Skeletal muscle satellite cell (primary cell): ENCODE measurements around the gene RUVBL1.

ENCODE experiments used
- H3K27me3 ChIP-seq: 2 replicates; pipeline ENCODE4 v1.7.0; 2013; ENCODE audit warnings: low read length; ENCODE audit not compliant: control insufficient read depth, insufficient read depth
- H3K36me3 ChIP-seq: 2 replicates; pipeline ENCODE4 v1.7.0; 2013; ENCODE audit warnings: mild to moderate bottlenecking, control low read depth, low read length; ENCODE audit not compliant: insufficient read depth
- H3K4me1 ChIP-seq: 2 replicates; pipeline ENCODE4 v1.7.0; 2013; ENCODE audit warnings: low read length; ENCODE audit not compliant: control insufficient read depth, insufficient read depth
- H3K4me2 ChIP-seq: 2 replicates; pipeline ENCODE4 v1.7.0; 2013; ENCODE audit warnings: mild to moderate bottlenecking, low read length
- H3K4me3 ChIP-seq: 2 replicates; pipeline ENCODE4 v1.7.0; 2013; ENCODE audit warnings: low read length
- H3K9ac ChIP-seq: 2 replicates; pipeline ENCODE4 v1.7.0; 2013; ENCODE audit warnings: mild to moderate bottlenecking, low read depth, low read length, moderate library complexity
- H3K9me3 ChIP-seq: replicated peaks from 2 replicates; pipeline ENCODE4 v1.7.0; 2013; ENCODE audit warnings: mild to moderate bottlenecking, control low read depth, low read length

The RUVBL1 gene

GRCh38 chr3:128153156-128154041, 29.8 kb upstream of the RUVBL1 start, which contains the start of gene EEFSEC:
Gene EEFSEC, plus strand, starts transcription at chr3:128153481. Its CDS starts 27 bp downstream, at chr3:128153508.
- H3K9me3 ChIP-seq: no peaks in the 10 kb centered on the region
- H3K9ac ChIP-seq: peak within 1 kb of the TSS; percentile 87
- H3K36me3 ChIP-seq: peaks cover 3% of the 10 kb centered on the region
- peaks cover 6% of the 10 kb centered on the region for H3K27me3 ChIP-seq
- peak within 1 kb of the TSS; percentile 84 for H3K4me2 ChIP-seq
- no peaks in the 10 kb centered on the region for H3K4me1 ChIP-seq
- H3K4me3 ChIP-seq: peak within 1 kb of the TSS; percentile 89

- H3K9me3 ChIP-seq: no peaks in the 10 kb centered on the region
- H3K9ac ChIP-seq: peak overlapping the region; percentile 87
- H3K4me2 ChIP-seq: peak overlapping the region; percentile 84
- H3K27me3 ChIP-seq: peaks cover 6% of the 10 kb centered on the region
- H3K4me3 ChIP-seq: peak overlapping the region; percentile 89
- peaks cover 3% of the 10 kb centered on the region for H3K36me3 ChIP-seq
- no peaks in the 10 kb centered on the region for H3K4me1 ChIP-seq
Measured at GRCh38 chr3:128152419-128153155, 29.0 kb upstream of the RUVBL1 start.

- Histone ChIP-seq H3K4me3 (no peak overlapping the region), H3K4me1 (no peaks in the 10 kb centered on the region), H3K9ac (no peak overlapping the region), H3K4me2 (no peak overlapping the region), H3K36me3 (peaks cover 3% of the 10 kb centered on the region), H3K27me3 (peaks cover 6% of the 10 kb centered on the region), H3K9me3 (no peaks in the 10 kb centered on the region)
Measured at GRCh38 chr3:128151758-128152274, 28.2 kb upstream of the RUVBL1 start.

GRCh38 chr3:128149650-128150049, 26.0 kb upstream of the RUVBL1 start:
- Histone ChIP-seq H3K4me3 (no peak overlapping the region), H3K4me2 (no peak overlapping the region), H3K4me1 (no peaks in the 10 kb centered on the region), H3K27me3 (peaks cover 6% of the 10 kb centered on the region), H3K36me3 (no peaks in the 10 kb centered on the region), H3K9ac (no peak overlapping the region), H3K9me3 (no peaks in the 10 kb centered on the region)

GRCh38 chr3:128146201-128146600, 22.6 kb upstream of the RUVBL1 start:
- Histone ChIP-seq H3K4me3 (no peak overlapping the region), H3K36me3 (no peaks in the 10 kb centered on the region), H3K4me1 (no peaks in the 10 kb centered on the region), H3K9me3 (no peaks in the 10 kb centered on the region), H3K9ac (no peak overlapping the region), H3K27me3 (peaks cover 6% of the 10 kb centered on the region), H3K4me2 (no peak overlapping the region)

- Histone ChIP-seq H3K9me3 (no peaks in the 10 kb centered on the region), H3K4me1 (no peaks in the 10 kb centered on the region), H3K36me3 (no peaks in the 10 kb centered on the region), H3K4me3 (no peak overlapping the region), H3K9ac (no peak overlapping the region), H3K27me3 (peaks cover 6% of the 10 kb centered on the region), H3K4me2 (no peak overlapping the region)
Measured at GRCh38 chr3:128145279-128145678, 21.7 kb upstream of the RUVBL1 start.

GRCh38 chr3:128144512-128145187, 21.0 kb upstream of the RUVBL1 start:
- Histone ChIP-seq H3K4me3 (no peak overlapping the region), H3K4me2 (no peak overlapping the region), H3K4me1 (no peaks in the 10 kb centered on the region), H3K9ac (no peak overlapping the region), H3K36me3 (no peaks in the 10 kb centered on the region), H3K27me3 (peaks cover 4% of the 10 kb centered on the region), H3K9me3 (no peaks in the 10 kb centered on the region)

GRCh38 chr3:128143496-128143895, 19.9 kb upstream of the RUVBL1 start:
- Histone ChIP-seq H3K4me3 (no peak overlapping the region), H3K27me3 (peaks cover 11% of the 10 kb centered on the region), H3K9ac (no peak overlapping the region), H3K4me2 (no peak overlapping the region), H3K9me3 (no peaks in the 10 kb centered on the region), H3K4me1 (no peaks in the 10 kb centered on the region), H3K36me3 (no peaks in the 10 kb centered on the region)

GRCh38 chr3:128133273-128133883, 9.8 kb upstream of the RUVBL1 start:
- H3K27me3 ChIP-seq: peaks cover 27% of the 10 kb centered on the region
- no peak overlapping the region for H3K4me2 ChIP-seq
- H3K36me3 ChIP-seq: no peaks in the 10 kb centered on the region
- H3K9me3 ChIP-seq: no peaks in the 10 kb centered on the region
- no peak overlapping the region for H3K9ac ChIP-seq
- H3K4me1 ChIP-seq: no peaks in the 10 kb centered on the region
- H3K4me3 ChIP-seq: no peak overlapping the region

- Histone ChIP-seq H3K9me3 (no peaks in the 10 kb centered on the region), H3K27me3 (peaks cover 14% of the 10 kb centered on the region), H3K9ac (no peak overlapping the region), H3K4me3 (no peak overlapping the region), H3K4me2 (no peak overlapping the region), H3K4me1 (no peaks in the 10 kb centered on the region), H3K36me3 (no peaks in the 10 kb centered on the region)
Measured at GRCh38 chr3:128131897-128132646, 8.5 kb upstream of the RUVBL1 start.
